OCI-M2 (cell line): ENCODE results near the gene AOPEP.

Experiments used
- DNase-seq: peaks from one replicate; lab custom pipeline; 2025; ENCODE audit not compliant: unreplicated experiment; lab: John Stamatoyannopoulos, UW

AOPEP gene

GRCh38 chr9:94758880-94759279, 32.4 kb downstream of the AOPEP start:
- DNase-seq = no peak

GRCh38 chr9:94760010-94760409, 33.5 kb downstream of the AOPEP start:
- DNase-seq = no peak

GRCh38 chr9:94760660-94761059, 34.2 kb downstream of the AOPEP start:
- DNase-seq = no peak

GRCh38 chr9:94761481-94761880, 35.0 kb downstream of the AOPEP start:
- no peak for DNase-seq

- no peak for DNase-seq
Observed at GRCh38 chr9:94767331-94768072, 41.0 kb downstream of the AOPEP start.

GRCh38 chr9:94768766-94769165, 42.3 kb downstream of the AOPEP start:
- DNase-seq = no peak

GRCh38 chr9:94770334-94770733, 43.8 kb downstream of the AOPEP start:
- DNase-seq = no peak

GRCh38 chr9:94771096-94771495, 44.6 kb downstream of the AOPEP start:
- DNase-seq = no peak

- no peak for DNase-seq
Observed at GRCh38 chr9:94772144-94772543, 45.6 kb downstream of the AOPEP start.

GRCh38 chr9:94772639-94773303, 46.3 kb downstream of the AOPEP start:
- no peak for DNase-seq

- DNase-seq = no peak
Observed at GRCh38 chr9:94773655-94774054, 47.2 kb downstream of the AOPEP start.

- DNase-seq = no peak
Observed at GRCh38 chr9:94778013-94778412, 51.5 kb downstream of the AOPEP start.

GRCh38 chr9:94779031-94779430, 52.5 kb downstream of the AOPEP start:
- DNase-seq = no peak

- DNase-seq = no peak
Observed at GRCh38 chr9:94779693-94780290, 53.3 kb downstream of the AOPEP start.

- peak; percentile 22 for DNase-seq
Observed at GRCh38 chr9:94780516-94780950, 54.0 kb downstream of the AOPEP start.

GRCh38 chr9:94782355-94783101, 56.0 kb downstream of the AOPEP start:
- DNase-seq = no peak

GRCh38 chr9:94783102-94783682, 56.7 kb downstream of the AOPEP start:
- DNase-seq = no peak

- DNase-seq = no peak
Observed at GRCh38 chr9:94783928-94784327, 57.4 kb downstream of the AOPEP start.

GRCh38 chr9:94785215-94786169, 59.0 kb downstream of the AOPEP start:
- no peak for DNase-seq

GRCh38 chr9:94786586-94786985, 60.1 kb downstream of the AOPEP start:
- no peak for DNase-seq
